Gastroesophageal sphincter (tissue), 4 donors: ENCODE measurements around the gene NELFB. TPM values are rescaled to one million over a fixed set of nuclear protein-coding genes. Genes with fewer than 3 reads are reported as not detected.
A peak's percentile ranks its signal among the peaks of the same experiment; 100 is the strongest.

ENCODE experiments used
- ATAC-seq: fragments of 150-250 bp; one replicate; pipeline ENCODE4 v1.9.1; 2016; ENCODE audit warnings: mild to moderate bottlenecking, moderate library complexity
- H3K27ac ChIP-seq, 4 donors: fragments of 200-600 bp; sonication (generic) in 3 of 4; 1 replicate in 3 of 4; 2 replicates in 1 of 4; pipeline ENCODE4 v1.5.1; 2016 to 2019
- H3K27me3 ChIP-seq: fragments of 200-600 bp; sonication (generic); one replicate; pipeline ENCODE4 v1.5.1; 2019
- H3K36me3 ChIP-seq, 2 donors: fragments of 200-600 bp; sonication (generic); one replicate each; pipeline ENCODE4 v1.5.1; 2019; ENCODE audit warnings: control low read depth in 1 of 2
- H3K4me1 ChIP-seq, 3 donors: fragments of 200-600 bp; sonication (generic); 1 replicate in 2 of 3; 2 replicates in 1 of 3; pipeline ENCODE4 v1.5.1; 2016 to 2019; ENCODE audit warnings: control low read depth in 2 of 3
- H3K4me3 ChIP-seq, 2 donors: fragments of 200-600 bp; sonication (generic); one replicate each; pipeline ENCODE4 v1.5.1; 2019; ENCODE audit warnings: mild to moderate bottlenecking in 1 of 2, moderate library complexity in 1 of 2
- H3K9me3 ChIP-seq, 3 donors: fragments of 200-600 bp; sonication (generic); one replicate each; pipeline ENCODE4 v1.5.1; 2017 to 2019; ENCODE audit warnings: control low read depth in 2 of 3
- CTCF ChIP-seq, 4 experiments: fragments of 200-600 bp in 2 of 4; fragments of 450-650 bp in 2 of 4; sonication (generic) in 1 of 4; IDR thresholded peaks; one replicate each; pipeline ENCODE4 v1.5.1; 2017 to 2019; ENCODE audit warnings: antibody characterized with exemption in 4 of 4, mild to moderate bottlenecking in 2 of 4, moderate library complexity in 2 of 4
- EP300 ChIP-seq: sonication (generic); formaldehyde crosslinking; IDR thresholded peaks from one replicate; pipeline ENCODE4 v1.6.1; 2017; ENCODE audit warnings: antibody characterized with exemption, mild to moderate bottlenecking
- POLR2A ChIP-seq, 2 donors: fragments of 450-650 bp; IDR thresholded peaks; one replicate each; pipeline ENCODE4 v1.6.1; 2017; ENCODE audit warnings: antibody characterized with exemption in 2 of 2, mild to moderate bottlenecking in 2 of 2, moderate library complexity in 1 of 2
- POLR2AphosphoS5 ChIP-seq: sonication (generic); formaldehyde crosslinking; IDR thresholded peaks from one replicate; pipeline ENCODE4 v1.6.1; 2017; ENCODE audit warnings: antibody characterized with exemption
- WGBS, 2 donors: methylation state at CpG; one replicate each; pipeline ENCODE4 v1.1.5; 2018; ENCODE audit warnings: low coverage in 1 of 2; 5-methylcytosine and 5-hydroxymethylcytosine counted together
- total RNA-seq, 4 donors: library from RNA; depleted of rRNA; stranded (reverse); fragments of >200 nt; gene quantifications; one replicate each; pipeline ENCODE4 v1.1.0, GENCODE V29; 2016

The NELFB gene
- total RNA-seq, 4 donors from 2014 or later: 36.9 to 58.8 (median 45.2) TPM

GRCh38 chr9:137294681-137295237 lies 39.6 kb downstream of the NELFB start:
- H3K4me1 ChIP-seq: peaks cover 0 to 39% (median 6%) of the 10 kb centered on the region in 3 donors
- H3K4me3 ChIP-seq: peak overlapping the region in 1 of 2 donors; percentile 50
- TF ChIP-seq CTCF (IDR thresholded peaks at IDR 0.05) (peak in 1 of 4 experiments; percentile 21), POLR2AphosphoS5 (no peak)
- no peaks in the 10 kb centered on the region for H3K9me3 ChIP-seq
- no peaks in the 10 kb centered on the region for H3K36me3 ChIP-seq
- peak overlapping the region in 1 of 4 donors; percentile 76 for H3K27ac ChIP-seq
- H3K27me3 ChIP-seq: peaks cover 87% of the 10 kb centered on the region
- WGBS, 2 donors: 18% methylated on average over 25 of the region's 35 CpGs; no CpG with 5 or more reads in 1 of the 2 donors
- peak; percentile 9 for ATAC-seq

- Histone ChIP-seq H3K27ac (peak overlapping the region in 3 of 4 donors; percentile 58 to 76 (median 73)), H3K36me3 (no peaks in the 10 kb centered on the region), H3K27me3 (peaks cover 87% of the 10 kb centered on the region), H3K4me3 (peak overlapping the region in 1 of 2 donors; percentile 50), H3K4me1 (peaks cover 0 to 44% (median 6%) of the 10 kb centered on the region in 3 donors), H3K9me3 (no peaks in the 10 kb centered on the region)
- WGBS, 2 donors: 0% methylated on average over 2 of the region's 76 CpGs; no CpG with 5 or more reads in 1 of the 2 donors
- peak; percentile 58 for ATAC-seq
- TF ChIP-seq CTCF (IDR thresholded peaks at IDR 0.05) (peak in 3 of 4 experiments; percentile 66 to 81 (median 76)), EP300 (no peak)
Measured at GRCh38 chr9:137295238-137295811, 40.2 kb downstream of the NELFB start.

- H3K27me3 ChIP-seq: peaks cover 89% of the 10 kb centered on the region
- no peaks in the 10 kb centered on the region for H3K9me3 ChIP-seq
- no peak for TF ChIP-seq EP300
- no peak for TF ChIP-seq POLR2AphosphoS5
- TF ChIP-seq CTCF (IDR thresholded peaks at IDR 0.05): no peak
- TF ChIP-seq POLR2A (IDR thresholded peaks at IDR 0.05): no peak
- peak overlapping the region in 3 of 4 donors; percentile 58 to 76 (median 73) for H3K27ac ChIP-seq
- peak; percentile 17 for ATAC-seq
- H3K4me3 ChIP-seq: peak overlapping the region in 1 of 2 donors; percentile 50
- H3K36me3 ChIP-seq: no peaks in the 10 kb centered on the region
- H3K4me1 ChIP-seq: peaks cover 0 to 52% (median 12%) of the 10 kb centered on the region in 3 donors
- 39 to 40% methylated on average over 2 to 3 of the region's 78 CpGs for WGBS, 2 donors
Measured at GRCh38 chr9:137295849-137296669, 40.9 kb downstream of the NELFB start.

GRCh38 chr9:137296670-137297664 lies 41.8 kb downstream of the NELFB start:
- WGBS, 2 donors: 36 to 100% methylated on average over 1 to 6 of the region's 24 CpGs
- Histone ChIP-seq H3K27me3 (peaks cover 95% of the 10 kb centered on the region), H3K27ac (peak overlapping the region in 3 of 4 donors; percentile 58 to 76 (median 73)), H3K4me3 (peak overlapping the region in 1 of 2 donors; percentile 50), H3K4me1 (peaks cover 0 to 58% (median 12%) of the 10 kb centered on the region in 3 donors), H3K9me3 (no peaks in the 10 kb centered on the region), H3K36me3 (no peaks in the 10 kb centered on the region)
- TF ChIP-seq POLR2A (IDR thresholded peaks at IDR 0.05): no peak
- TF ChIP-seq CTCF (IDR thresholded peaks at IDR 0.05): no peak
- TF ChIP-seq EP300: no peak
- no peak for TF ChIP-seq POLR2AphosphoS5
- ATAC-seq: no peak
